Keratinocyte (primary cell): ENCODE results near the gene MACROH2A1. TPM values are rescaled to one million over a fixed set of nuclear protein-coding genes. Genes with fewer than 3 reads are reported as not detected.

Experiments used
- DNase-seq: peaks from one replicate; pipeline ENCODE4 v3.0.0-alpha.2; 2011; ENCODE audit warnings: low read depth, missing footprints, low spot score
- FAIRE-seq: peaks from 2 replicates; lab custom pipeline; 2011; peaks lifted over from hg19 to GRCh38; lab: Jason Lieb, UNC
- H2AFZ ChIP-seq: 2 replicates; pipeline ENCODE4 v1.6.0; 2012; ENCODE audit warnings: low read length, control low read depth, inconsistent platforms; ENCODE audit not compliant: control insufficient read depth
- H3K27ac ChIP-seq: 2 replicates; pipeline ENCODE4 v1.5.1; 2011; ENCODE audit warnings: low read length; ENCODE audit not compliant: control insufficient read depth, insufficient read depth
- H3K27me3 ChIP-seq: 3 replicates; pipeline ENCODE4 v1.6.0; 2011; ENCODE audit warnings: low read length; ENCODE audit not compliant: control insufficient read depth, insufficient read depth; ENCODE audit errors: extremely low read depth
- H3K36me3 ChIP-seq, 2 experiments: 2 replicates in 1 of 2; 3 replicates in 1 of 2; pipeline ENCODE4 v1.5.1; 2011; ENCODE audit warnings: low read length in 2 of 2, mild to moderate bottlenecking in 1 of 2; ENCODE audit not compliant: control insufficient read depth in 2 of 2, insufficient read depth in 2 of 2; ENCODE audit errors: extremely low read depth in 1 of 2
- H3K4me1 ChIP-seq: 3 replicates; pipeline ENCODE4 v1.5.1; 2011; ENCODE audit warnings: low read length; ENCODE audit not compliant: control insufficient read depth, insufficient read depth; ENCODE audit errors: extremely low read depth
- H3K4me2 ChIP-seq: 3 replicates; pipeline ENCODE4 v1.6.0; 2011; ENCODE audit warnings: low read depth, low read length; ENCODE audit not compliant: control insufficient read depth, insufficient read depth; ENCODE audit errors: extremely low read depth
- H3K4me3 ChIP-seq, 3 experiments: fragments of 200-600 bp in 1 of 3; sonication (generic) in 1 of 3; 2 replicates in 2 of 3; 3 replicates in 1 of 3; pipeline ENCODE4 v1.5.1; 2011 to 2016; ENCODE audit warnings: low read length in 3 of 3, mild to moderate bottlenecking in 3 of 3, control low read depth in 2 of 3, inconsistent platforms in 1 of 3, low read depth in 1 of 3, mixed read lengths in 1 of 3, mixed run types in 1 of 3, moderate library complexity in 1 of 3; ENCODE audit not compliant: control insufficient read depth in 2 of 3, insufficient read depth in 2 of 3; ENCODE audit errors: extremely low read depth in 1 of 3
- H3K79me2 ChIP-seq: 2 replicates; pipeline ENCODE4 v1.6.0; 2012; ENCODE audit warnings: low read length; ENCODE audit not compliant: control insufficient read depth, insufficient read depth
- H3K9ac ChIP-seq: 3 replicates; pipeline ENCODE4 v1.6.0; 2011; ENCODE audit warnings: low read length; ENCODE audit not compliant: control insufficient read depth, insufficient read depth; ENCODE audit errors: extremely low read depth
- H3K9me1 ChIP-seq: 3 replicates; pipeline ENCODE4 v1.6.0; 2011; ENCODE audit warnings: low read length; ENCODE audit not compliant: control insufficient read depth, insufficient read depth; ENCODE audit errors: extremely low read depth
- H3K9me3 ChIP-seq: 2 replicates; pipeline ENCODE4 v1.5.1; 2012; ENCODE audit warnings: low read depth, low read length; ENCODE audit not compliant: control insufficient read depth
- H4K20me1 ChIP-seq: 3 replicates; pipeline ENCODE4 v1.6.0; 2011; ENCODE audit warnings: low read length; ENCODE audit not compliant: control insufficient read depth, insufficient read depth; ENCODE audit errors: extremely low read depth
- CTCF ChIP-seq, 3 experiments: IDR thresholded peaks in 1 of 3; conservative IDR thresholded peaks in 1 of 3; optimal IDR thresholded peaks in 1 of 3; 2 replicates in 2 of 3; 3 replicates in 1 of 3; pipeline versions ENCODE3 to v1.5.1; 2011; ENCODE audit warnings: low read length in 3 of 3, mild to moderate bottlenecking in 3 of 3, moderate library complexity in 2 of 3, control low read depth in 1 of 3, inconsistent platforms in 1 of 3; ENCODE audit not compliant: insufficient read depth in 2 of 3; ENCODE audit errors: extremely low read depth in 1 of 3
- EZH2 ChIP-seq: IDR thresholded peaks from one replicate; pipeline ENCODE4 v1.6.1; 2012; ENCODE audit warnings: inconsistent platforms, mild to moderate bottlenecking, low read length, moderate library complexity
- dilution Hi-C: fragments of 300-500 bp; cut with MboI; formaldehyde crosslinking; loops from one replicate; pipeline ENCODE4 v1.7.0; 2020; ENCODE audit warnings: low sequenced_read_pairs; ENCODE audit not compliant: extremely low pct_ligation_motif_present
- polyA plus RNA-seq, 5 experiments: library from polyadenylated mRNA; depleted of rRNA in 3 of 5; stranded (reverse) in 3 of 5; stranded (forward) in 1 of 5; unstranded in 1 of 5; fragments of >200 nt; gene quantifications; 1 replicate in 1 of 5; 2 replicates in 3 of 5; 3 replicates in 1 of 5; pipeline versions ENCODE4 v1.2.1 to v1.2.3, GENCODE V29; 2011 to 2012; ENCODE audit warnings: missing spikeins in 2 of 5, low read depth in 1 of 5, low replicate concordance in 1 of 5

Gene MACROH2A1
- polyA plus RNA-seq, 1 donor (not counting 4 experiments of a cell fraction or from before 2014, with no cell fraction given): 208 TPM

GRCh38 chr5:135348918-135349317, 50.1 kb downstream of the MACROH2A1 start:
- Histone ChIP-seq H3K27ac (no peak overlapping the region), H3K36me3 (peaks cover 30 to 48% of the 10 kb centered on the region in 2 experiments), H3K9ac (no peak overlapping the region), H3K4me1 (no peaks in the 10 kb centered on the region), H2AFZ (no peak overlapping the region), H3K9me1 (no peaks in the 10 kb centered on the region), H3K27me3 (no peaks in the 10 kb centered on the region), H3K9me3 (no peaks in the 10 kb centered on the region), H3K4me2 (no peak overlapping the region), H3K4me3 (no peak overlapping the region), H4K20me1 (peaks cover 3% of the 10 kb centered on the region), H3K79me2 (no peaks in the 10 kb centered on the region)
- DNase-seq: no peak
- FAIRE-seq: no peak
- dilution Hi-C loops: no loop called here
- no peak for TF ChIP-seq EZH2
- no peak for TF ChIP-seq CTCF (optimal IDR thresholded peaks at IDR 0.05 in 1 of 3, IDR thresholded peaks at IDR 0.05 in 1 of 3, conservative IDR thresholded peaks at IDR 0.05 in 1 of 3; ENCODE audit: extremely low read depth in 1 of 3, insufficient read depth in 2 of 3, low read length in 3 of 3)

GRCh38 chr5:135347392-135347791, 51.6 kb downstream of the MACROH2A1 start:
- dilution Hi-C loops: no loop called here
- no peak overlapping the region for H3K27ac ChIP-seq
- no peaks in the 10 kb centered on the region for H3K9me1 ChIP-seq
- peaks cover 44 to 53% of the 10 kb centered on the region in 2 experiments for H3K36me3 ChIP-seq
- FAIRE-seq (no peak), DNase-seq (no peak)
- H3K9ac ChIP-seq: no peak overlapping the region
- TF ChIP-seq CTCF (optimal IDR thresholded peaks at IDR 0.05 in 1 of 3, IDR thresholded peaks at IDR 0.05 in 1 of 3, conservative IDR thresholded peaks at IDR 0.05 in 1 of 3; ENCODE audit: extremely low read depth in 1 of 3, insufficient read depth in 2 of 3, low read length in 3 of 3) (no peak), EZH2 (no peak)
- H4K20me1 ChIP-seq: no peaks in the 10 kb centered on the region
- H3K4me3 ChIP-seq: no peak overlapping the region
- peaks cover 5% of the 10 kb centered on the region for H3K4me1 ChIP-seq
- H3K27me3 ChIP-seq: no peaks in the 10 kb centered on the region
- H3K9me3 ChIP-seq: no peaks in the 10 kb centered on the region
- H2AFZ ChIP-seq: no peak overlapping the region
- no peaks in the 10 kb centered on the region for H3K79me2 ChIP-seq
- no peak overlapping the region for H3K4me2 ChIP-seq
